Astrocyte (in vitro differentiated cells and primary cell): ENCODE measurements around the gene VPS39. TPM values are rescaled to one million over a fixed set of nuclear protein-coding genes. Genes with fewer than 3 reads are reported as not detected.

Source experiments
- DNase-seq: peaks from one replicate; pipeline ENCODE4 v3.0.0-alpha.2; 2010; ENCODE audit warnings: low read depth
- FAIRE-seq: peaks from 2 replicates; lab custom pipeline; 2011; peaks lifted over from hg19 to GRCh38; lab: Jason Lieb, UNC
- H2AFZ ChIP-seq: 2 replicates; pipeline ENCODE4 v1.6.0; 2012; ENCODE audit warnings: low read depth, low read length, inconsistent platforms
- H3K27ac ChIP-seq: 2 replicates; pipeline ENCODE4 v1.5.1; 2011; ENCODE audit warnings: low read depth, low read length, inconsistent platforms
- H3K27me3 ChIP-seq: 2 replicates; pipeline ENCODE4 v1.6.0; 2011; ENCODE audit warnings: low read length, inconsistent platforms; ENCODE audit not compliant: insufficient read depth
- H3K36me3 ChIP-seq: 2 replicates; pipeline ENCODE4 v1.5.1; 2011; ENCODE audit warnings: low read length, inconsistent platforms; ENCODE audit not compliant: insufficient read depth
- H3K4me1 ChIP-seq: 2 replicates; pipeline ENCODE4 v1.5.1; 2011; ENCODE audit warnings: low read length, inconsistent platforms; ENCODE audit not compliant: insufficient read depth
- H3K4me2 ChIP-seq: 2 replicates; pipeline ENCODE4 v1.6.0; 2012; ENCODE audit warnings: low read length, inconsistent platforms
- H3K4me3 ChIP-seq: 2 replicates; pipeline ENCODE4 v1.5.1; 2011; ENCODE audit warnings: low read depth, mild to moderate bottlenecking, low read length, inconsistent platforms; ENCODE audit not compliant: insufficient read depth
- H3K79me2 ChIP-seq: 2 replicates; pipeline ENCODE4 v1.6.0; 2012; ENCODE audit warnings: mild to moderate bottlenecking, low read length, inconsistent platforms; ENCODE audit not compliant: insufficient read depth
- H3K9ac ChIP-seq: 2 replicates; pipeline ENCODE4 v1.6.0; 2012; ENCODE audit warnings: mild to moderate bottlenecking, low read length, inconsistent platforms
- H3K9me3 ChIP-seq: 2 replicates; pipeline ENCODE4 v1.5.1; 2012; ENCODE audit warnings: low read depth, mild to moderate bottlenecking, low read length, inconsistent platforms; ENCODE audit not compliant: insufficient read depth
- H4K20me1 ChIP-seq: 2 replicates; pipeline ENCODE4 v1.6.0; 2012; ENCODE audit warnings: low read length, inconsistent platforms; ENCODE audit not compliant: insufficient read depth
- H3K27ac Mint-ChIP-seq: one replicate; pipeline ENCODE4 v1.8.0; 2021; ENCODE audit warnings: mild to moderate bottlenecking, mixed read lengths; ENCODE audit not compliant: unreplicated experiment
- H3K27me3 Mint-ChIP-seq: one replicate; pipeline ENCODE4 v1.8.0; 2021; ENCODE audit warnings: low read depth, mixed read lengths; ENCODE audit not compliant: unreplicated experiment
- H3K36me3 Mint-ChIP-seq: one replicate; pipeline ENCODE4 v1.8.0; 2021; ENCODE audit warnings: low read depth, mixed read lengths; ENCODE audit not compliant: unreplicated experiment
- H3K4me1 Mint-ChIP-seq: one replicate; pipeline ENCODE4 v1.8.0; 2021; ENCODE audit warnings: low read depth, mixed read lengths; ENCODE audit not compliant: unreplicated experiment
- H3K4me3 Mint-ChIP-seq: one replicate; pipeline ENCODE4 v1.8.0; 2021; ENCODE audit warnings: mild to moderate bottlenecking, moderate library complexity, mixed read lengths; ENCODE audit not compliant: unreplicated experiment
- H3K9me3 Mint-ChIP-seq: one replicate; pipeline ENCODE4 v1.8.0; 2021; ENCODE audit warnings: mild to moderate bottlenecking, mixed read lengths; ENCODE audit not compliant: unreplicated experiment
- CTCF ChIP-seq: IDR thresholded peaks from 2 replicates; pipeline ENCODE4 v1.5.1; 2011; ENCODE audit warnings: low read depth, mild to moderate bottlenecking, inconsistent platforms, low read length, moderate library complexity; ENCODE audit not compliant: insufficient read depth
- EZH2 ChIP-seq: IDR thresholded peaks from 2 replicates; pipeline ENCODE4 v1.6.1; 2012; ENCODE audit warnings: mild to moderate bottlenecking, low read length, inconsistent platforms; ENCODE audit not compliant: insufficient read depth
- total RNA-seq: library from RNA; stranded (reverse); gene quantifications from 2 replicates; pipeline ENCODE4 v1.2.1, GENCODE V29; 2021

Gene VPS39
- total RNA-seq, 1 donor from 2014 or later: 60.6 TPM

GRCh38 chr15:42148808-42149492 lies 59.2 kb downstream of the VPS39 start:
- no peaks in the 10 kb centered on the region for H4K20me1 ChIP-seq
- no peak overlapping the region for H3K4me3 ChIP-seq
- Mint-ChIP-seq H3K36me3 (no peaks in the 10 kb centered on the region), H3K9me3 (no peaks in the 10 kb centered on the region), H3K27me3 (peaks cover 48% of the 10 kb centered on the region), H3K4me1 (peaks cover 2% of the 10 kb centered on the region), H3K4me3 (no peak overlapping the region), H3K27ac (no peak overlapping the region)
- H3K79me2 ChIP-seq: no peaks in the 10 kb centered on the region
- H3K9me3 ChIP-seq: no peaks in the 10 kb centered on the region
- H3K27me3 ChIP-seq: peaks cover 8% of the 10 kb centered on the region
- no peak for TF ChIP-seq CTCF
- no peak for TF ChIP-seq EZH2
- no peak overlapping the region for H3K27ac ChIP-seq
- no peak overlapping the region for H3K4me2 ChIP-seq
- no peak overlapping the region for H3K9ac ChIP-seq
- H3K36me3 ChIP-seq: no peaks in the 10 kb centered on the region
- no peak for FAIRE-seq
- no peak overlapping the region for H2AFZ ChIP-seq
- no peak for DNase-seq
- H3K4me1 ChIP-seq: no peaks in the 10 kb centered on the region

DNA sequence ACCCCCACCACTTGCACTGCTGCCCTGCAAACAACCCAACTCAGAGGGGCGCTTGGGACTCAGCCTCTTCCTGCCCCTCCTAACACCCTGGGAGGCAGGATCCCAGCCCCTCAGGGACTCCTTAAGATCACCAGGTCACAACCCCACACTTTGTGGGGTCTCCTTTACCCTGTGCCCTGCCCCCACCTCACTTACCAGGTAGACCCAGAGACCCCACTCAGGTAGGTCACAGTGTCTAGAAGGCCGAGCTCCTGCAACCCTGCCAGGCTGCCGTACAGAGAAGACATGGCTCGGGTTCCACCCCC lies 60.7 kb downstream of the VPS39 start:
- H3K36me3 Mint-ChIP-seq: no peaks in the 10 kb centered on the region
- Histone ChIP-seq H3K9ac (no peak overlapping the region), H3K9me3 (no peaks in the 10 kb centered on the region), H4K20me1 (no peaks in the 10 kb centered on the region), H3K4me2 (no peak overlapping the region), H3K27me3 (peaks cover 10% of the 10 kb centered on the region), H3K27ac (no peak overlapping the region), H3K4me1 (no peaks in the 10 kb centered on the region), H3K36me3 (no peaks in the 10 kb centered on the region), H3K79me2 (no peaks in the 10 kb centered on the region), H2AFZ (no peak overlapping the region), H3K4me3 (no peak overlapping the region)
- no peaks in the 10 kb centered on the region for H3K9me3 Mint-ChIP-seq
- FAIRE-seq (no peak), DNase-seq (no peak)
- peaks cover 52% of the 10 kb centered on the region for H3K27me3 Mint-ChIP-seq
- H3K27ac Mint-ChIP-seq: no peak overlapping the region
- TF ChIP-seq CTCF (no peak), EZH2 (no peak)
- peaks cover 2% of the 10 kb centered on the region for H3K4me1 Mint-ChIP-seq
- H3K4me3 Mint-ChIP-seq: no peak overlapping the region
